Kidney glomerular epithelial cell (primary cell): ENCODE measurements around the gene EVI5L.
"Not testable (repeated sequence)": the region's sequence is repeated elsewhere in the genome, so short reads cannot be mapped to it uniquely, and the experiment has no call there.

ENCODE experiments used
- DNase-seq: peaks from one replicate; lab custom pipeline; 2025; lab: John Stamatoyannopoulos, UW

Gene EVI5L

DNA sequence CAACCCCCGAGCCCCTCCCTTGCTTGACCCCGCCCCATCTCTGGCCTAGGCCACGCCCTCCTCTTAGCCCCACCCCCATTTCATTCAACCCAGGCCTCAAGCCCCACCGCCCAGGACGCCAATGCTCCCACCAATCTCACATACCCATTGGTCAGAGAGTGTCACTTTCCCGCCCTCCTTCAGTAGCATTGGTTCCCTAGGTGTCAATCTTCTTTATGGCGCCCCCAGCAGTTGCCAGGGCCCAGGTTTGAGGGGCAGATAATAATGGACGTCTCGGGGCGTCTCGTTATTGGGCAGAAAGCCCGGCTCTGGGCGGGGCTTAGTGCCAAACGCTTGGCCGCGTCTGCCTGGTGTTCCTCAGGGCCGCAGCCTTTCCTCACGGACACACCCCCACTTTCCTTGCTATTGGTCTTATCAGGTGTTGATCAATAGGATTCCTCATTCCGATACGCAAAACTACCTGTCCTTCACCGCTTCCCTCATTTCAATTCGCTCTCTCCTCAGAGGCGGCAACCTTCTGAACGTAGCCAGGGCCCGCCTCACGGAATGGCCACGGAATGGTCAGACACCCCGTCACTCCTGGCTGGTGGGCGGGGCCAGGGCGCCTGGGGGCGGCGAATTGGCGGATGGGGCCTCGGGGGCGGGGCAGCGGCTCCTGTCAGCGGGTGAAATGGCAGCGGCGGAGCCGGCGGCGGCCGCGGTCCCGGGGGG lies at the start of gene EVI5L:
Gene EVI5L (plus strand): TSS at position 658 of the 711 bp plus-strand sequence. CDS start 16,325 bp downstream, outside the sequence.
- peak; percentile 100 for DNase-seq

DNA sequence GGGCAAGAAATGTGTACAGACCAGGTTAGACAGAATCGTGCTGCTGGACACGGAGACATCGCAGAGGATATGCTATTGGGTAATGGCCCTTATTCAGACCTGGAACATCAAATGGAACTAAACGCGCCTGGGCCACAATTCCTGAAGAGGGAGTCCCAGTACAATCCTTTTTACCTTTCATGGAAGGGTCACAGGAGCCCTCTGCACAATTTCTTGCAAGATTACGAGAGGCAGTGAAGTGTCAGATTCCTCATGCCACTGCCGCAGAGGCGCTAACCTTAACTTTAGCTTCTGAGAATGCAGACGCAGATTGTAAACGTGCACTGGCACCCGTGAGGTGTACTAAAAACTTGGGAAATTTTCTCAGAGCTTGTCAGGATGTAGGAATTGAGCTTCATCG lies 48.9 kb upstream of the EVI5L start:
- DNase-seq, result no peak

DNA sequence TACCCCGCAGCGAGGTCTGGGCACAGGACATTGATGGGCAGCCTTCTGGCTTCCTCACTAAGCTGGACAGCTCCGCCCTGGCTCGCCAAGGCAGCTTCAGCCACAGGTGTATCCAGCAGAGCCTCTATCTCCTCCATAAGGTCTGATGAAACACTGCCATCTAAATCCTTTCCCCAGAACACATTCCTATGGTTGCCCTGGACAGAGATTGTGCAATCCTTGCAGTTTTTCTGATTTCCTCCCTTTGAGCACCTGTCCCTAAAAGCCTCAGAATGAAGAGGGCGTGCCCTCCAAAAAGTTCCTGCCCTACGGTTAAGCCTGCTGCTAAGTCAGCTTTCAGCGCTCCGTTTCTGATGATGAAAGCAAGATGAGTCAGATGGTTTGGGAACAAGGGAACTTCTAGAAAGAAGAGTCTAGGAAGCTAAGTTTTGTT lies 46.0 kb upstream of the EVI5L start:
- DNase-seq, result peak; percentile 2

DNA sequence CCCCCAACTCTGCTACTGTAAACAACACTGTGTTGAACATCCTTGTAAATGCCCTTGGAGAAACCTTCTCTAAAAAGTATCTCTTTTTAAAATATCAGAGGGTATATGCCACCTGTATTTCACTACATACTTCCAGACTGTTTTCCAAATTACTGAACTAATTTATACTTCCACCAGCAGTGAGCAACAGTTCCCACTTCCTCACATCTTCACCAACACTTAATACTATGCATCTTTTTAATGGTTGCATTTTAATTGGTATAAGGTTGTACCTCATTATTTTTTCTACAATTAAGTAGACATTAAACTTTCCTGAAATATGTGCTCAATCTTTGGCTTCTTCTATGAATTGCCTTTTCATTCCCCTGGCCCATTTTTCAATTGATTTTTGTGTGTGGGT lies 45.2 kb upstream of the EVI5L start:
- no peak for DNase-seq

DNA sequence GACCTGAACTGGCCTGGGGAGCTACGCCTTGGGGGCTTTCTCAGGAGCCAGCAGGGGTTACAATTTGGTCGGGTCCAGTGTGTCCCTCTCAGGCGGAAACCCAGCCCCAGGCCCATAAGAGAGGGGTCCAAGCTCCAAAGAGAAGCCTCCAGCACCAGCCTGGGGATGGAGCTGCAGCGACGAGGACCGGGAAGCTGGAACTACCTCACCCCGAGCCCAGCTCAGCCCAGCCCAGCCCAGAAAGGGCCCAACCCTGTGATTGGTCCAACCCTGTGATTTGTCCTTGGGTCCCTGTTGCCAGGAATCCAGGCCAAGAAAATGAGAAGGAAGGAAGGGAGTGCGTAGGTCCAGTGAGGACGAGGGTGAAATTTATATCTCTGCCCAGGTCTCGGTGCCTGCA lies 42.9 kb upstream of the EVI5L start:
- no peak for DNase-seq

DNA sequence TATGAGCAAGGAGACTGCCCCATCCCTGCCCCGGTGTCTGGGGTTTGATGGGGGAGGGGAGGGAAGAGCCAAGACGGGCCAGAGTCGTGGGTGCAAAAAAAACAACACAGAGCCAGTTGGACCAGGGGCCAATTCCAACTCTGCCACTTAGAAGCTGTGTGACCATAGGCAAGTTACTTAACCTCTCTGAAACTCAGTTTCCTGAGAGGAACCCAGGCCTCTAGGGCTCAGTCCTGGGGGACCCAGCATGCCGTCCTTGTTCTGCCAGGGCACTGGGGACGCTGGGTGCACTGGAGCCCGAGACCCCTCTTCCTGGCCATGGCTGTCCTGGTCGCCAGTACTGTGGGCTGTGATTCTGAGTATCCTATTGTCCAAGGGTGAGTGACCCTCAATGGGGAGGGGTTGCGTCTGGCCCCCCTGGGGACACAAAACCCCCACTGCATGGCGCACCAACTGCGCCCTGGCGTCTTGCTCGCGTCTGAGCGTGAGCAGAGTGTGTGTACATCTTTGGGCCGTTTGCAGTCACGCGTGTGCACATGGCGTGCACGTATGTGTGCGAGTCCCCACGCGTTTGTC lies 42.3 kb upstream of the EVI5L start:
- DNase-seq, result no peak

DNA sequence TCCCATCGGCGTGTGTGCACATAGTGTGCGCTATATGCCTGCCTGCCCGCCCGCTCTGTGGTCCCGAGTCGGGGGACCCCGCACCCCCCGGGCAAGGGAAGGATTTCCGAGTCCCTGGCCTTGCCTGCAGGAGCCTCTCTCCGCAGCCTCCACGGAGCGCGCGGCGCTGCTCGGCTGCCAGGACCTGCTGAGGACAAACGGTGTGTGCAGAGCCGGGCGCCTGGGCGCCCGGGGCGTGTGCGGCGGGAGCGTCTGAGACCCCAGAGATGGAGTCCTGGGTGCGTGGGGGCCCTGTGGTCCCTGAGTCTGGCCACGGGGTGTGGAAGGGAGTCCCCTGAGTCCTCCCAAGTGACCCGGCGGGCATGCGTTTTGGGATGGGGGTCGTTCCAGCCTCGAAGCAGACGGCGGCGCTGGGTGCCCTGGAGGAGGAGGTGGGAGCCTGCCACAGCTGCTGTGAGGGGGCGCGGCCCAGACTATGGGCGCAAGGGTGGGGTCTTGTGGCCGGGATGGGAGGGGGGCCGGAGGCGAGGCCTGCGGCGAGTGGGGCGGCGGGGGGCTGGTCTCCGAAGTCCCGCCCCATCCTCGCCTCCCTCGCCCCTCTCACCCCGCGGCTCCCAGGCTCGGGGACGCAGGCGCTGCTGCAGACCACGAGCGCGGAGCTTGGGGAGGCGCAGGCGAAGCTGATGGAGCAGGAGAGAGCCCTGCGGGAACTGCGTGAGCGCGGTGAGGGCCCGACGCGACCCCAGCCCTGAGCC lies 41.7 kb upstream of the EVI5L start:
- DNase-seq, result no peak

DNA sequence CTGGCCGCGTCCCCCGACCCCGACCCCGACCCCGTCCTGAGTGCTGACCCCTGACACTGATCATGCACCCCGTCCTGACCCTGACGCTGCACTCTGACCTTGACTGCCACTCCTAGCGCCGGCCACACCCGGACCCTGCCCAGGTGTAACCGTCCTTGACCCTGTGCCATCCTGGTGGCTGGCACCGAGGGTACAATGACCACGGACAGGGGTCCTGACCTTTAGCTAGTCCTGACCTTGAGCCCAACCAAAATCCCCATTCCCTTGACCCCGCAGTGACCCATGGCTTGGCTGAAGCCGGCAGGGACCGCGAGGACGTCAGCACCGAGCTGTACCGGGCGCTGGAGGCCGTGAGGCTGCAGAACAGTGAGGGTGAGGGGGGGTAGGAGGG lies 41.1 kb upstream of the EVI5L start:
- no peak for DNase-seq

DNA sequence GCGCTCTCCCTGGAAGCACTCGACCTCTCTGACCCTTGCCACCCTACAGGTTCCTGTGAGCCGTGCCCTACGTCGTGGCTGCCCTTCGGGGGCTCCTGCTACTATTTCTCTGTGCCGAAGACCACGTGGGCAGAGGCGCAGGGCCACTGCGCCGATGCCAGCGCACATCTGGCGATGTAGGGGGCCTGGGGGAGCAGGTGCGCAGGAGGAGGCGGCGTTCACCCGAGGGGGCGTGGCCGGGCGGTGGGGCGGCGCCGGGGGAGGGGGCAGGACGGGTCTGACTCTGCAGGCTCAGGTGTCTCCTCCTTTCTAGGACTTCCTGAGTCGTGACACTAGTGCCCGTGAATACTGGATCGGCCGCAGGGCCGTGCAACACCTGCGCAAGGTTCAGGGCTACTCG lies 40.6 kb upstream of the EVI5L start:
- no peak for DNase-seq

DNA sequence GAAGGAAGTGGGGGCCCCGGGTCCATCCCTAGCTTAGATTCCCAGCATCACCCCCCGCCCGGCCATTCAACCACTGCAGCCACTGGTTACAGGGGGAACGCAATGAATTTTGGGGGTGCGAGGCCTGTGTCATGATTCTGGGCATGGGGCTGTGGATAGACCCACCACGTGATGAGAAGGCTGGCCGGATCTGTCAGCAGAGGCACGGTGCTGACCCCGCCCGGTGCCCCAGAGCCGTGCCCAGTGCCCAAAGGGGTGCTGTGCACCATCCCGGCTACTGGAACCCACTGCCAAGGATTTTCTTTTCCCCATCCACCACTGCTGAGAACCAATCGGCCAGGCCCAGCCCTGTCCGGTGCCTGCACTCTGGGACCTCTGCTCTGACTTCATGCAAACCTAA lies 39.6 kb upstream of the EVI5L start:
- no peak for DNase-seq

DNA sequence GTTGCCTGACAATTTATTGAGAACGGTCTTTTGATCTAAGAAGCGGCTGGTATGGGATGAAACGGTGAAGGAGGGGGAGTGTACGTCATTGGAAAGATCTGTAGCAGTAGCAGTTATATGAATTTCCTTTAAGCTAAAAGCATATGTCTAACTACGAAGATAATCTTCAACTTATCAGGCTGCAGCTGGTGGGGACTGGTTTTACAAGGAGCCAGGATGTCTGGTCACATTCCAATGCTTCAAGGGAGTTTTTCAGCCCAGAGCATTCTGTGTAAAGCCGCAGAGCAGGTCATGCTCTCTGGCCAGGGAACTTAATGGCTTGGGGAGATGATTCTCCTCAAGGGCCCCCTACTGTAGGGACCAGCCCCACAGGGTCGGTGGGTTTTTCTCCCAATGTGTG lies 37.7 kb upstream of the EVI5L start:
- peak; percentile 19 for DNase-seq

DNA sequence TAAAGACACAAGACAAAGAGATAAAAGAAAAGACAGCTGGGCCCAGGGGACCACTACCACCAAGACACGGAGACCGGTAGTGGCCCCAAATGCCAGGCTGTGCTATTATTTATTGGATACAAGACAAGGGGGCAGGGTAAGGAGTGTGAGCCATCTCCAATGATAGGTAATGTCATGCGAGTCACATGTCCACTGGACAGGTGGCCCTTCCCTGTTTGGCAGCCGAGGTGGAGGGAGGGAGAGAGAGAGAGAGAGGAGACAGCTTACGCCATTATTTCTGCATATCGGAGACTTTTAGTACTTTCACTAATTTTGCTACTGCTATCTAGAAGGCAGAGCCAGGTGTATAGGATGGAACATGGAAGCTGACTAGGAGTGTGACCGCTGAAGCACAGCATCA lies 37.3 kb upstream of the EVI5L start:
- DNase-seq, result not testable (repeated sequence)

DNA sequence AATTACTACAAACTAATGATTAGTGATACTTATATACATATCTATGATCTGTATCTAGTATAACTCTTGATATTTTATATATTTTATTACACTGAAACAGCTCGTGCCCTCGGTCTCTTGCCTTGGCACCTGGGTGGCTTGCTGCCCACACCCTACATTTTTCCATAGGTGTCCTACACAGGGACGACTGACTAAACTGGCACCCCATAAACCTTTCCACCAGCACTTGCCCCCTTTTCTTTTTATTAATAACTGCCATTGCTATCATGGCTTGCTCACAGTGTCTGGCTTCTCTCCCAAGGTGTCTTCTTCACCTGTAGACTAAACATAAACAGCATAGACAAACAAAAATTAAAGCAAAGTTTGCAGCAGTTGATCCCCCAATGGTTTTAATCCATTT lies 36.5 kb upstream of the EVI5L start:
- DNase-seq, result no peak

DNA sequence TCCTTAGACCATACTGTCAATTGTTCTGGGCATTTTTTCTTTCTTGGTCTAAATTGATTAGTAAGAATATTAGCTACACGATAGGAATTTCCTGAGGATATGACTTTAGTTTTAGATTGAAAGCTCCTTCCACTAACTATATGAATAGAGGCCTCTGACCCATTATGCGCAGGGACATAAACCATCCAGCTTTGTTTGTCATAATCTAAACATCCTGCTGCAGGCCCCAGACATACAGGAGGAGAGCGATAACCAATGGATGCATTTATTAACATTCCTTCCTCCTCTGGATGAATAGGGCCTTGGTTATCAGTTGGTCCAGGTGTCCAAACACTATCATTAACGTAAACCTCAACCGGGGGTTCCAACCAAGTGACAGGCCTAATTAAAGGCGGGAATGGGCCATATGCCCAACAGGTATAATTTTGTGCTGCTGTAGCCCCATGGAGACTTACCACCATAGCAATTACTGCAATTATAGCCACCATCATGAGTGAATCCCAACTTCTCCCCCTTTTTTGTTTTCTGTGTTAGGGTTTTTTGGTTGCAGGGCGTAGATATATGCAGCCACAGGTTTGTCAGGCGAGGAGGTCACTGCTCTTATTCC lies 34.4 kb upstream of the EVI5L start:
- no peak for DNase-seq

DNA sequence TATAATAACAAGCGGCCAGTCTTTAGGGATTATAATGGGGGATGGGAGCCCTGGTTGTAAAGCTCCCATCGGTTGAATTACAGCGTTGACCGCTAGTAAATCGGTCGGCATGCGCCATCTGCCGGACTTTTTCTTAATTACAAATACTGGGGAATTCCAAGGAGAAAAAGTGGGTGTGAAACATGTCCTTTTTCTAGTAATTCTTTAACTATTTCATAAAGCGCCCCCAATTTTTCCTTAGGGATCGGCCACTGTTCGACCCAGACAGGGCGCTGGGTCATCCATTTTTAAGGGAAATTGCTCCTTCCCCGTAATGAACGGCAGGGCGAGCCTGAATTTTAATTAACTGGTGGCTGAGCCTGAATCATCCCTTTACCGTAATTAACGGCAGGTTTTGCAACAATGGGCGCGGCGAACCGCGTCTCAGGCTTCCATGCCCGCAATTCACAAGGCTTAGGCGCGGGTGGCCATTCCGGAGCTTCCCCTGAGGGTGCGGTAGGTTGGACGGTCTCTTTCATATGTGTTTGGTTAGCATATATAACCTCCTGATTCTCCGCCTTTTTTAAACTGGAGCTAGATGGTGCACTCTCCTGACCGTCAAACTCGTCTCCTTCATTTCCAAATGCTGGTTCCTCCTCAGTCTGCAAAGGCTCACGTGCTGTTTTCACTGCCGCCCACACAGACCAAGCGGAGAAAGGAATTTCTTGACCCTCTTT lies 30.2 kb upstream of the EVI5L start:
- peak; percentile 49 for DNase-seq

DNA sequence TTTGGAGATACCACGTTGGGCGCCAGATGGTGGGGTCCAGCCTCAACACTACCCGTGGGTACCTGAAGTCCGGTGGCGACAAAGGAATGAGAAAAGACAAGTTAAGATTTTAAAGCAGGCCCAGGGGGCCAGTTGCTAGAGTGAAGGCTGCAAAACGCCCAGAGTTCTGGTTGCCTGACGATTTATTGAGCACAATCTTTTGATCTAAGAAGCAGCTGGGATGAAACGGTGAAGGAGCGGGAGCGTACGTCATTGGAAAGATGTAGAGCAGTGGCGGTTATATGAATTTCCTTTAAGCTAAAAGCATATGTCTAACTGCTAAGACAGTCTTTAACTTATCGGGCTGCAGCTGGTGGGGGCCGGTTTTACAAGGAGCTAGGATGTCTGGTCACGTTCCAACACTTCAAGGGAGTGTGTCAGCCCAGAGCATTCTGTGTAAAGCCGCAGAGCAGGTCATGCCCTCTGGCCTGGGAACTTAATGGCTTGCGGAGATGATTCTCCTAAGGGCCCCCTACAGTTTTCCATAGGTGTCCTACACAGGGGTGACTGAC lies 28.9 kb upstream of the EVI5L start:
- DNase-seq, result no peak

DNA sequence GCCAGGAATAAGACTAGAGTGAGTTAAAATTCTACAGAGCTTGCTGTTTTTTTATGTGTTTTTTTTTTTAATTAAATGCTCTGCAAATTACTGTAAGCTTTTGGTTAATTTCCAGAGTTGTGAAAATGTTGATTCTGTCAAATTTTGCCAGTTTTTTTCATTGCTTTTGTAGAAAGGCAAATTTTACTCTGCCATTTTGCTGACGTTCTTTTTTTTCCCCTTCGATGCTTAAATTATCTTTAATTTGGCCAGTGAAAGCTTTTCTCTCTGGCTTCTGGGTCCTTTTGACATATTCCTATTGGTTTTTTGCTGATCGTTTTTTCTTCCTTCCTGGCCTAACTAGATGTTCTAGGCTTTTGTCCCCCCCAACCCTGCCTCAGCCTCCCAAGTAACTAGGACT lies 23.8 kb upstream of the EVI5L start:
- no peak for DNase-seq

DNA sequence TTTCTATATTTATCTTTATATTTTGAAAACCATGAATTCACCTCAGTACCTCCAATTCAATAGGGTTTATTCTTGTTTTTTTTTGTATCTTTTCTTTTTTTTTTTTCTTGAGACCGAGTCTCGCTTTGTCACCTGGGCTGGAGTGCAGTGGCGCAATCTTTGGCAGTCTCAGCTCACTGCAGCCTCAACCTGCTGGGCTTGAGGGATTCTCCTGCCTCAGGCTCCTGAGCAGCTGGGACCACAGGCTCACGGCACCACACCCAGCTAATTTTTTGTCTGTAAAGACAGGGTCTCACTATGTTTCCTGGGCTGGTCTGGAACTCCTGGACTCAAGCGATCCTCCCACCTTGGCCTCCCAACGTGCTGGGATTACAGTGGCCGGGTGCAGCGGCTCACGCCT lies 23.1 kb upstream of the EVI5L start:
- DNase-seq, result no peak

DNA sequence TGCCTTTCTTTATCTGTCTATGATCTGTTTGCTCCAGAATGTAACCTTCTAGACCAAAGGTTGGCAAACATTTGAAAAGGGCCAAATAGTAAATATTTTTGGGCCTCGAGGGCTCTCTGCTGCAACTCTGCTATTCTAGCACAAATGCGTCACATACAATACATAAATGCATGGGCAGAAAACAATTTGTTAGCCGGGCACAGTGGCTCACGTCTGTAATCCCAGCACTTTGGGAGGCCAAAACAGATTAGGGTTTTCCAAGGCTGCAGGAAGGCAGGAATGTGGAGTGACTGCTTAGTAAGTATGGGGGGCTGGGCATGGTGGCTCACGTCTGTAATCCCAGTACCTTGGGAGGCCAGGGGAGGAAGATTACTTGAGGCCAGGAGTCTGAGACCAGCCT lies 21.9 kb upstream of the EVI5L start:
- DNase-seq, result no peak

DNA sequence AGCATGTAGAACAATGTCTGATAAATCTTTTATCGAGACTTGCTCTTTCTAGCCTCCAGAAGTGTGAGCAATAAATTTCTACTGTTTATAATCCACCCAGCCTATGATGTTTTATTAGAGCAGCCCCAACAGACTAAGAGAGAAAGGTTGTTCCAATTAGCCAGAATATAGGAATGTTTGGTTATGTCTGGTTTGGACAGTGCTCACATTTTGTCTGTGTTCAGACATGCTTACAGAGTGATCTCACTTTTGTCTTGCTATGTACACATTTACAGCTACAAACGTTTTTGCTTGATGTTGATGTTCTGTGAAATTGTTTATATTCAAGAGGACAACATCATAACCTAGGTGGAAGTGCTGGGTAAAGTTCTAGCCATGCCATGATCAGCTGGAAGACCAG lies 18.0 kb upstream of the EVI5L start:
- DNase-seq, result no peak

DNA sequence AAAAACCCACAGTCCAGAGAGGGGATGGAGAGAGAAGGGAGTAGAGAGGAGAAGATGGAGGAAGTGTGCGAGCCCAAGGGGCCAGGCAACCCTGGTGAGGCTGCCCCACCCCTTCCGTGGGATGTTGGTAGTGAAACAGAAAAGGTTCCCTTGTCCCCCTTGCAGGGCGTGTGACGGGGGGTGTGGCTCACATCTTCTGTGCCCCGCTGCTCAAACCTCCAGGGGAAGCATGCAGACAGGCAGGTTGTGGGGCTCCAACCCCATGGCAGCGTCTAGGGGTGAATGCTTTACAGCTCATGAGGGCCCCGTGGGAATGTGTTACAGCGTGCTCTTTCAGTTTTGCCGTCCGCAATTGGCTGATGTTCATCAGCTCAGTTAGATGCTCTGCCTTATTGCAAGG lies 14.7 kb upstream of the EVI5L start:
- no peak for DNase-seq

DNA sequence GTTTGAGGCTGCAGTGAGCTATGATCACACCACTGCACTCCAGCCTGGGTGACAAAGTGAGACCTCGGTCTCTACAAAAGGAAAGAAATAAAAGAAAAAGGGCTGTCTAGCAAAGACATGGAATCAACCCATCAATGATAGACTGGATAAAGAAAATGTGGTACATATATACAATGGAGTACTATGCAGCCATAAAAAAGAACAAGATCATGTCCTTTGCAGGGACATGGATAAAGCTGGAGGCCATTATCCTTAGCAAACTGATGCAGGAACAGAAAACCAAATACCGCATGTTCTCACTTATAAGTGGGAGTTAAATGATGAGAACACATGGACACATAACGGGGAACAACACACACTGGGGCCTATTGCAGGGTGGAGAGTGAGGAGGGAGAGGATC lies 14.0 kb upstream of the EVI5L start:
- DNase-seq, result not testable (repeated sequence)
